Sigmoid colon (tissue), 4 donors: ENCODE results near the gene ZBBX.

Experiments used
- CTCF ChIP-seq, 4 experiments: fragments of 450-650 bp in 3 of 4; fragments of 200-600 bp in 1 of 4; IDR thresholded peaks; one replicate each; pipeline ENCODE4 v1.5.1; 2016 to 2019; ENCODE audit warnings: antibody characterized with exemption in 4 of 4, mild to moderate bottlenecking in 3 of 4, moderate library complexity in 2 of 4
- POLR2A ChIP-seq, 2 donors: fragments of 450-650 bp; IDR thresholded peaks; one replicate each; pipeline ENCODE4 v1.6.1; 2016; ENCODE audit warnings: antibody characterized with exemption in 2 of 2, mild to moderate bottlenecking in 2 of 2, moderate library complexity in 2 of 2
- POLR2AphosphoS5 ChIP-seq, 4 donors: sonication (generic); formaldehyde crosslinking; IDR thresholded peaks; one replicate each; pipeline ENCODE4 v1.6.1; 2017; ENCODE audit warnings: antibody characterized with exemption in 4 of 4

- TF ChIP-seq CTCF (IDR thresholded peaks at IDR 0.05): no peak
- TF ChIP-seq POLR2AphosphoS5 (IDR thresholded peaks at IDR 0.05): no peak
- TF ChIP-seq POLR2A (IDR thresholded peaks at IDR 0.05): no peak
Observed at GRCh38 chr3:167203062-167203461, 177.0 kb downstream of the ZBBX start.
